PFSK-1 (cell line): ENCODE measurements around the gene RAD9A.

ENCODE experiments used
- FOXP2 ChIP-seq: optimal IDR thresholded peaks from 2 replicates; pipeline ENCODE3; 2011; ENCODE audit warnings: borderline replicate concordance, control low read depth, inconsistent platforms; ENCODE audit not compliant: insufficient read depth; ENCODE audit errors: extremely low read length, extremely low read depth
- POLR2AphosphoS5 ChIP-seq: IDR thresholded peaks from 2 replicates; pipeline ENCODE4 v1.6.1; 2012; ENCODE audit warnings: low read depth, mild to moderate bottlenecking, control low read depth, low read length, moderate library complexity
- TAF1 ChIP-seq: IDR thresholded peaks from 2 replicates; pipeline ENCODE4 v1.6.1; 2012; ENCODE audit warnings: low read length, control low read depth, borderline replicate concordance; ENCODE audit not compliant: insufficient read depth
- TF ChIP-seq, protein P1 (sequence below), 2 experiments: IDR thresholded peaks; 2 replicates each; pipeline versions ENCODE4 v1.6.1 to v1.8.0; 2011 to 2012; ENCODE audit warnings: low read depth in 2 of 2, low read length in 2 of 2, control low read depth in 1 of 2, inconsistent platforms in 1 of 2, mild to moderate bottlenecking in 1 of 2, moderate library complexity in 1 of 2; ENCODE audit not compliant: insufficient read depth in 1 of 2

DNA sequence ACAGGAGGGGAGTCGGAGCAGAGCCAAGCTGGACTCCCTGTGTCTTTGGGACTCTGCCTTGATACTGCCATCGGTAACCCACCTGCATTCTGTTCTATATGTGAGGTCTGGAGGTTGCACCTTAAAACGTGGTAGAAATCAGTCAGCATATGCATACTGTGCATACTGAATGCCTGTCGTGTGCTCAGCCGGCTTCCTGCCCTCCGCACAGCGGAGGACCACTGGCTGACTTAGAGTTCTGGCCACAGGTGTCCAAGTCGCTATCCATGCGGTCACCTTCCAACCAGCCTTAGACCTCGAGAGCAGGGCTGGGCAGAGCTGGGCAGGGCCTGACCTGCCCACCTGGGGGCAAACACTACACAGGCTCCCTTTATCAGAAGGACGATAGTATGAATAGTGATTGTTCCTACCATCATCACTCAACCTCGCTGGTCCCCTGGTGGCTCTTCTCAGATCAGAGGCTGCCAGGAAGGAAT is 15.9 kb downstream of the RAD9A start:
- TF ChIP-seq TAF1 (no peak), FOXP2 (no peak), POLR2AphosphoS5 (no peak)
- TF ChIP-seq, protein P1, sequence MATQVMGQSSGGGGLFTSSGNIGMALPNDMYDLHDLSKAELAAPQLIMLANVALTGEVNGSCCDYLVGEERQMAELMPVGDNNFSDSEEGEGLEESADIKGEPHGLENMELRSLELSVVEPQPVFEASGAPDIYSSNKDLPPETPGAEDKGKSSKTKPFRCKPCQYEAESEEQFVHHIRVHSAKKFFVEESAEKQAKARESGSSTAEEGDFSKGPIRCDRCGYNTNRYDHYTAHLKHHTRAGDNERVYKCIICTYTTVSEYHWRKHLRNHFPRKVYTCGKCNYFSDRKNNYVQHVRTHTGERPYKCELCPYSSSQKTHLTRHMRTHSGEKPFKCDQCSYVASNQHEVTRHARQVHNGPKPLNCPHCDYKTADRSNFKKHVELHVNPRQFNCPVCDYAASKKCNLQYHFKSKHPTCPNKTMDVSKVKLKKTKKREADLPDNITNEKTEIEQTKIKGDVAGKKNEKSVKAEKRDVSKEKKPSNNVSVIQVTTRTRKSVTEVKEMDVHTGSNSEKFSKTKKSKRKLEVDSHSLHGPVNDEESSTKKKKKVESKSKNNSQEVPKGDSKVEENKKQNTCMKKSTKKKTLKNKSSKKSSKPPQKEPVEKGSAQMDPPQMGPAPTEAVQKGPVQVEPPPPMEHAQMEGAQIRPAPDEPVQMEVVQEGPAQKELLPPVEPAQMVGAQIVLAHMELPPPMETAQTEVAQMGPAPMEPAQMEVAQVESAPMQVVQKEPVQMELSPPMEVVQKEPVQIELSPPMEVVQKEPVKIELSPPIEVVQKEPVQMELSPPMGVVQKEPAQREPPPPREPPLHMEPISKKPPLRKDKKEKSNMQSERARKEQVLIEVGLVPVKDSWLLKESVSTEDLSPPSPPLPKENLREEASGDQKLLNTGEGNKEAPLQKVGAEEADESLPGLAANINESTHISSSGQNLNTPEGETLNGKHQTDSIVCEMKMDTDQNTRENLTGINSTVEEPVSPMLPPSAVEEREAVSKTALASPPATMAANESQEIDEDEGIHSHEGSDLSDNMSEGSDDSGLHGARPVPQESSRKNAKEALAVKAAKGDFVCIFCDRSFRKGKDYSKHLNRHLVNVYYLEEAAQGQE (IDR thresholded peaks at IDR 0.05; ENCODE audit: insufficient read depth in 1 of 2, low read depth in 2 of 2, low read length in 2 of 2): no peak
